ENCODE results near the gene ATP10B.

Gene ATP10B

GRCh38 chr5:160620401-160620800 is 231.6 kb downstream of the ATP10B start (continued):
- TF ChIP-seq ZSCAN16 (tag by site-specific recombination; IDR thresholded peaks at IDR 0.05) = no peak
- TF ChIP-seq ZFP37 (tag by site-specific recombination; IDR thresholded peaks at IDR 0.05) = no peak
- no peak for TF ChIP-seq ZNF664 (tag by site-specific recombination; IDR thresholded peaks at IDR 0.05)
- TF ChIP-seq ZSCAN23 (tag by site-specific recombination; IDR thresholded peaks at IDR 0.05) = no peak
- no peak for TF ChIP-seq ZNF621 (tag by site-specific recombination; IDR thresholded peaks at IDR 0.05)
- TF ChIP-seq ZNF146 (tag by site-specific recombination; IDR thresholded peaks at IDR 0.05) = no peak
- no peak for TF ChIP-seq ZNF19 (tag by site-specific recombination; IDR thresholded peaks at IDR 0.05; ENCODE audit: low read depth)
- TF ChIP-seq, protein P1, sequence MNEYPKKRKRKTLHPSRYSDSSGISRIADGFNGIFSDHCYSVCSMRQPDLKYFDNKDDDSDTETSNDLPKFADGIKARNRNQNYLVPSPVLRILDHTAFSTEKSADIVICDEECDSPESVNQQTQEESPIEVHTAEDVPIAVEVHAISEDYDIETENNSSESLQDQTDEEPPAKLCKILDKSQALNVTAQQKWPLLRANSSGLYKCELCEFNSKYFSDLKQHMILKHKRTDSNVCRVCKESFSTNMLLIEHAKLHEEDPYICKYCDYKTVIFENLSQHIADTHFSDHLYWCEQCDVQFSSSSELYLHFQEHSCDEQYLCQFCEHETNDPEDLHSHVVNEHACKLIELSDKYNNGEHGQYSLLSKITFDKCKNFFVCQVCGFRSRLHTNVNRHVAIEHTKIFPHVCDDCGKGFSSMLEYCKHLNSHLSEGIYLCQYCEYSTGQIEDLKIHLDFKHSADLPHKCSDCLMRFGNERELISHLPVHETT (tag by site-specific recombination; IDR thresholded peaks at IDR 0.05) = no peak
- no peak for TF ChIP-seq ZBTB7A (tag by site-specific recombination; IDR thresholded peaks at IDR 0.05; ENCODE audit: low read depth)

DNA sequence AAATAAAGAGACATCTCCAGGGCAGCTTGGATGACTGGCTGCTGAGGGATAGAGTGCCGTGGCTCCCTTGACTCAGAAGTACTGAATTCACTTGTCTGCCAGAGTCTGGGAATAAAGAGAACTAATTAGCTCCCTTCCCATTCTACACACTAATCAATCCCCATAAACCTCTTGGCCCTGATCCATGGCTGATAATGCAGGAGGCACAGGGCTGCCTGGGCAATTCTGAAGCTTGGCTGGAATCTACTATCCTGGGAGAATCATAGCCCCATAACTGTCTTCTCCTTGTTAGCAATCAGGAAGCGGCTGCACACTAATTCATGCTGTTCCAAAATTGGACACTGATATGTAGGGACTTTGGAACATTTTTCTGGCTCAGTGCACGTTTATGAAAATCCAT is 232.6 kb downstream of the ATP10B start:
- Histone ChIP-seq H3K27ac (ENCODE audit: extremely low read depth, low read depth, low read length) (no peak overlapping the region), H3K4me1 (ENCODE audit: control insufficient read depth, insufficient read depth, low read length) (no peaks in the 10 kb centered on the region), H3K9me3 (ENCODE audit: control insufficient read depth, insufficient read depth, low read depth, low read length) (no peaks in the 10 kb centered on the region), H3K4me3 (ENCODE audit: low read depth, low read length) (no peak overlapping the region), H3K36me3 (ENCODE audit: control insufficient read depth in 2 of 2, insufficient read depth in 1 of 2, low read length in 2 of 2) (no peaks in the 10 kb centered on the region)
- TF ChIP-seq ZNF610 (tag by site-specific recombination; IDR thresholded peaks at IDR 0.05; ENCODE audit: borderline replicate concordance) = no peak
- no peak for TF ChIP-seq ZNF132 (tag by site-specific recombination; IDR thresholded peaks at IDR 0.05; ENCODE audit: borderline replicate concordance)
- no peak for TF ChIP-seq ZEB2 (tag by site-specific recombination; IDR thresholded peaks at IDR 0.05)
- no peak for TF ChIP-seq ZNF341 (tag by site-specific recombination; IDR thresholded peaks at IDR 0.05; ENCODE audit: low read depth)
- TF ChIP-seq, protein P2, sequence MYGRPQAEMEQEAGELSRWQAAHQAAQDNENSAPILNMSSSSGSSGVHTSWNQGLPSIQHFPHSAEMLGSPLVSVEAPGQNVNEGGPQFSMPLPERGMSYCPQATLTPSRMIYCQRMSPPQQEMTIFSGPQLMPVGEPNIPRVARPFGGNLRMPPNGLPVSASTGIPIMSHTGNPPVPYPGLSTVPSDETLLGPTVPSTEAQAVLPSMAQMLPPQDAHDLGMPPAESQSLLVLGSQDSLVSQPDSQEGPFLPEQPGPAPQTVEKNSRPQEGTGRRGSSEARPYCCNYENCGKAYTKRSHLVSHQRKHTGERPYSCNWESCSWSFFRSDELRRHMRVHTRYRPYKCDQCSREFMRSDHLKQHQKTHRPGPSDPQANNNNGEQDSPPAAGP (tag by site-specific recombination; IDR thresholded peaks at IDR 0.05) = no peak
- no peak for TF ChIP-seq ZSCAN23 (tag by site-specific recombination; IDR thresholded peaks at IDR 0.05)
- no peak for TF ChIP-seq ZNF266 (tag by site-specific recombination; IDR thresholded peaks at IDR 0.05; ENCODE audit: low read depth)
- TF ChIP-seq ZNF175 (tag by site-specific recombination; IDR thresholded peaks at IDR 0.05) = no peak
- TF ChIP-seq BCL11B (tag by site-specific recombination; IDR thresholded peaks at IDR 0.05; ENCODE audit: low read depth) = no peak
- TF ChIP-seq SP3 (tag by site-specific recombination; IDR thresholded peaks at IDR 0.05) = no peak
- no peak for TF ChIP-seq ZNF624 (tag by site-specific recombination; IDR thresholded peaks at IDR 0.05)
- TF ChIP-seq RBAK (tag by site-specific recombination; IDR thresholded peaks at IDR 0.05) = no peak
- TF ChIP-seq ZNF670 (tag by site-specific recombination; IDR thresholded peaks at IDR 0.05; ENCODE audit: low read depth) = no peak
- no peak for TF ChIP-seq ZNF302 (tag by site-specific recombination; IDR thresholded peaks at IDR 0.05; ENCODE audit: low read depth)
- POLR2A ChIA-PET = no interaction called here
- CTCF ChIA-PET = interaction anchor here (2.3 kb wide), 1 partner anchor 180 kb away, joined by 9 read pairs; no protein-coding TSS in a partner anchor

DNA sequence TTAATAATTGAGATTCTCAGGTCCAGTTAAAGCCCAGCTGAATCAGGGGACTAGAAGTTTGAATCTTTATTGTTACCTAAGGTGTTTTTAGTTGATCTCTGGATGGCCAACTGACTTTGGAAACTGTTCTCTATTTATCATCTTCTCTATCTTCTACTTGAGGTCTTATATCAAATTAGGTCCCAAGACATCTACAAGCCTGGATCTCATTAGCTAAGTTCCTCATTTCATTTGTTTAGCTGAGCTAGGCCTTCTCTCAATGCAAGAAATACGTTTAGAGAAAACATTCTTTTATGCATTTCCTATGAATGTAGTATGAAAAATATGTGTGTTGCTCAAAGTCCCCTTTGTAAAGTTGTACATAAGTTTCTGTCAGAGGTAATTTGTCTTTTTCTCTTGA is 233.7 kb downstream of the ATP10B start:
- Histone ChIP-seq H3K27ac (ENCODE audit: extremely low read depth, low read depth, low read length) (no peak overlapping the region), H3K4me1 (ENCODE audit: control insufficient read depth, insufficient read depth, low read length) (no peaks in the 10 kb centered on the region), H3K36me3 (ENCODE audit: control insufficient read depth in 2 of 2, insufficient read depth in 1 of 2, low read length in 2 of 2) (no peaks in the 10 kb centered on the region), H3K9me3 (ENCODE audit: control insufficient read depth, insufficient read depth, low read depth, low read length) (no peaks in the 10 kb centered on the region), H3K4me3 (ENCODE audit: low read depth, low read length) (no peak overlapping the region)
- CTCF ChIA-PET = interaction anchor here (2.3 kb wide), 1 partner anchor 179 kb away, joined by 9 read pairs; no protein-coding TSS in a partner anchor
- POLR2A ChIA-PET = no interaction called here
- TF ChIP-seq, protein P3, sequence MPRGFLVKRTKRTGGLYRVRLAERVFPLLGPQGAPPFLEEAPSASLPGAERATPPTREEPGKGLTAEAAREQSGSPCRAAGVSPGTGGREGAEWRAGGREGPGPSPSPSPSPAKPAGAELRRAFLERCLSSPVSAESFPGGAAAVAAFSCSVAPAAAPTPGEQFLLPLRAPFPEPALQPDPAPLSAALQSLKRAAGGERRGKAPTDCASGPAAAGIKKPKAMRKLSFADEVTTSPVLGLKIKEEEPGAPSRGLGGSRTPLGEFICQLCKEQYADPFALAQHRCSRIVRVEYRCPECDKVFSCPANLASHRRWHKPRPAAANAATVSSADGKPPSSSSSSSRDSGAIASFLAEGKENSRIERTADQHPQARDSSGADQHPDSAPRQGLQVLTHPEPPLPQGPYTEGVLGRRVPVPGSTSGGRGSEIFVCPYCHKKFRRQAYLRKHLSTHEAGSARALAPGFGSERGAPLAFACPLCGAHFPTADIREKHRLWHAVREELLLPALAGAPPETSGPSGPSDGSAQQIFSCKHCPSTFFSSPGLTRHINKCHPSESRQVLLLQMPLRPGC (tag by site-specific recombination; IDR thresholded peaks at IDR 0.05) = no peak
- TF ChIP-seq ZNF600 (tag by site-specific recombination; IDR thresholded peaks at IDR 0.05) (no peak), ZBTB21 (tag by site-specific recombination; IDR thresholded peaks at IDR 0.05) (no peak), HOXA7 (CRISPR knock-in tag; IDR thresholded peaks at IDR 0.05; ENCODE audit: borderline replicate concordance) (no peak), ZNF404 (tag by site-specific recombination; IDR thresholded peaks at IDR 0.05) (no peak)

All from HEK293 (cell line).